HEK293 (cell line): Measurements from ENCODE around the gene AMOTL1.

Experiments
- GLI4 ChIP-seq: fragments of 450-650 bp; formaldehyde crosslinking; IDR thresholded peaks from 2 replicates; pipeline ENCODE4 v1.5.1; 2016; ENCODE audit warnings: missing biosample characterization, missing genetic modification characterization
- HOXA7 ChIP-seq: sonication (generic); formaldehyde crosslinking; IDR thresholded peaks from 2 replicates; pipeline ENCODE4 v1.8.1; 2022; ENCODE audit warnings: missing genetic modification reagents, borderline replicate concordance
- SP3 ChIP-seq: fragments of 450-650 bp; formaldehyde crosslinking; IDR thresholded peaks from 2 replicates; pipeline ENCODE4 v1.5.1; 2016; ENCODE audit warnings: missing biosample characterization, missing genetic modification characterization
- ZBTB48 ChIP-seq: fragments of 450-650 bp; formaldehyde crosslinking; IDR thresholded peaks from 2 replicates; pipeline ENCODE4 v1.5.1; 2016; ENCODE audit warnings: missing biosample characterization, missing genetic modification characterization
- ZNF366 ChIP-seq: fragments of 450-650 bp; formaldehyde crosslinking; conservative IDR thresholded peaks from 2 replicates; pipeline ENCODE4 v1.5.1; 2016; ENCODE audit warnings: missing biosample characterization, missing genetic modification characterization
- ZNF610 ChIP-seq: fragments of 450-650 bp; formaldehyde crosslinking; IDR thresholded peaks from 2 replicates; pipeline ENCODE4 v1.5.1; 2016; ENCODE audit warnings: missing biosample characterization, missing genetic modification characterization, borderline replicate concordance
- ZNF624 ChIP-seq: fragments of 450-650 bp; formaldehyde crosslinking; IDR thresholded peaks from 2 replicates; pipeline ENCODE4 v1.5.1; 2017; ENCODE audit warnings: missing biosample characterization, missing genetic modification characterization
- ZNF670 ChIP-seq: fragments of 450-650 bp; formaldehyde crosslinking; IDR thresholded peaks from 2 replicates; pipeline ENCODE4 v1.5.1; 2016; ENCODE audit warnings: missing biosample characterization, missing genetic modification characterization, low read depth
- TF ChIP-seq, protein P1 (sequence below): fragments of 450-650 bp; formaldehyde crosslinking; IDR thresholded peaks from 2 replicates; pipeline ENCODE4 v1.5.1; 2016; ENCODE audit warnings: missing biosample characterization, missing genetic modification characterization
- TF ChIP-seq, protein P2 (sequence below): fragments of 450-650 bp; formaldehyde crosslinking; IDR thresholded peaks from 2 replicates; pipeline ENCODE4 v1.5.1; 2016; ENCODE audit warnings: missing biosample characterization, missing genetic modification characterization
- TF ChIP-seq, protein P3 (sequence below): fragments of 450-650 bp; formaldehyde crosslinking; IDR thresholded peaks from 2 replicates; pipeline ENCODE4 v1.5.1; 2016; ENCODE audit warnings: missing biosample characterization, missing genetic modification characterization, low read depth
- TF ChIP-seq, protein P4 (sequence below): fragments of 450-650 bp; formaldehyde crosslinking; IDR thresholded peaks from 2 replicates; pipeline ENCODE4 v1.5.1; 2016; ENCODE audit warnings: missing biosample characterization, missing genetic modification characterization
- TF ChIP-seq, protein P5 (sequence below): fragments of 450-650 bp; formaldehyde crosslinking; IDR thresholded peaks from 2 replicates; pipeline ENCODE4 v1.5.1; 2016; ENCODE audit warnings: missing biosample characterization, missing genetic modification characterization
- TF ChIP-seq, protein P6 (sequence below): fragments of 450-650 bp; formaldehyde crosslinking; IDR thresholded peaks from 2 replicates; pipeline ENCODE4 v1.5.0; 2017; ENCODE audit warnings: missing biosample characterization, missing genetic modification characterization, borderline replicate concordance
- TF ChIP-seq, protein P7 (sequence below): fragments of 450-650 bp; IDR thresholded peaks from 2 replicates; pipeline ENCODE4 v1.5.1; 2018; ENCODE audit warnings: missing biosample characterization, missing genetic modification characterization
- TF ChIP-seq, protein P8 (sequence below): sonication (generic); formaldehyde crosslinking; IDR thresholded peaks from 2 replicates; pipeline ENCODE4 v1.8.1; 2022; ENCODE audit warnings: mild to moderate bottlenecking, moderate library complexity, missing genetic modification reagents
- TF ChIP-seq, protein P9 (sequence below): fragments of 450-650 bp; formaldehyde crosslinking; IDR thresholded peaks from 2 replicates; pipeline ENCODE4 v1.5.1; 2017; ENCODE audit warnings: missing biosample characterization, missing genetic modification characterization
- TF ChIP-seq, protein P10 (sequence below): fragments of 450-650 bp; formaldehyde crosslinking; IDR thresholded peaks from 2 replicates; pipeline ENCODE4 v1.5.1; 2016; ENCODE audit warnings: missing biosample characterization, missing genetic modification characterization

The AMOTL1 gene

DNA sequence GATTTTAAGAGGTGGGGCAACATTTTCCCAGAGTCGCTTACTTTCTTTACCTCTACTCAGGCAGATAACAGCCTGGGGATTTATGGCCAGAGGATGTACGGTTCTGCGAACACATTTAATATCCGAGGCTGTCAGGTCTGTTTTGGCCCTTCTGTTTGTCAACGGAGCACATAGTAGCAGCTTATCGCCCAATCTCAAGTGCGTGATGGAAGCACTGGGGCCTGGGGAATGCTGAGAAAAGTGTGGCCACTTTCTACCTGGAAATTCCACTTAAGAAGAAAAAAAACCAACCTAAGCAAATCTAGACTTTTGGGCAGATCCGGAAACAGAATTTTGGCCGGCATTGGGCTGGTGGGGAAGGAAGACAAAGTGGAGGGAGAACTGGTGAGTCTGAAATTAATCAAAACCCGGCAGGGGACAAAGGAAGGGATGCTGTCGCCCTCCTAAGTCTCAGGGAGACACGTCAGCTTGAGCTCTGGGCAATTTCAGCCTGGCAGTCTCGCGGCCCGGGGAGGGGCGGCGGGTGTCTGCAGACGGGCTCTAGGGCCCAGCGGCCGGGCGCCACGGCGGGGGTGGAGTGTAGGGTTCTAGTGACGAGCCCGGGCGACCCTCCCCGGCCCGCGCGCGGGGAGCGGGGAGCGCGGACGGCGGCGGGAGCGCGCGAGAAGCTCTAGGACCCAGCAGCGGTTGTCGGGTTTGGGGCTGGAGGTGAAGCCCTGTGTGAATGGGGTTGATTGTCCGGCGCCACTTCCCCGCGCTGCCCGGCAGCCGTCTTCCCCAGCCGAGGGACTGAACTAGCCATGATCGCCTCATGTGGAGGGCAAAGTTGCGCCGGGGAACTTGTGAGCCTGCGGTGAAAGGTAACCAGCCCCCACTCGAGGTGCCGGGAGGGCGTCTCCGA, at the start of gene AMOTL1 (continued):
- TF ChIP-seq ZNF366 (tag by site-specific recombination) (peak; percentile 82), ZNF624 (tag by site-specific recombination) (no peak), ZBTB48 (tag by site-specific recombination) (peak; percentile 91), ZNF610 (tag by site-specific recombination) (peak; percentile 67; the same call in 1 of the 2 replicates), ZNF670 (no peak), SP3 (tag by site-specific recombination) (peak; percentile 76), HOXA7 (CRISPR knock-in tag) (no peak), GLI4 (tag by site-specific recombination) (no peak)
- TF ChIP-seq, protein P1, sequence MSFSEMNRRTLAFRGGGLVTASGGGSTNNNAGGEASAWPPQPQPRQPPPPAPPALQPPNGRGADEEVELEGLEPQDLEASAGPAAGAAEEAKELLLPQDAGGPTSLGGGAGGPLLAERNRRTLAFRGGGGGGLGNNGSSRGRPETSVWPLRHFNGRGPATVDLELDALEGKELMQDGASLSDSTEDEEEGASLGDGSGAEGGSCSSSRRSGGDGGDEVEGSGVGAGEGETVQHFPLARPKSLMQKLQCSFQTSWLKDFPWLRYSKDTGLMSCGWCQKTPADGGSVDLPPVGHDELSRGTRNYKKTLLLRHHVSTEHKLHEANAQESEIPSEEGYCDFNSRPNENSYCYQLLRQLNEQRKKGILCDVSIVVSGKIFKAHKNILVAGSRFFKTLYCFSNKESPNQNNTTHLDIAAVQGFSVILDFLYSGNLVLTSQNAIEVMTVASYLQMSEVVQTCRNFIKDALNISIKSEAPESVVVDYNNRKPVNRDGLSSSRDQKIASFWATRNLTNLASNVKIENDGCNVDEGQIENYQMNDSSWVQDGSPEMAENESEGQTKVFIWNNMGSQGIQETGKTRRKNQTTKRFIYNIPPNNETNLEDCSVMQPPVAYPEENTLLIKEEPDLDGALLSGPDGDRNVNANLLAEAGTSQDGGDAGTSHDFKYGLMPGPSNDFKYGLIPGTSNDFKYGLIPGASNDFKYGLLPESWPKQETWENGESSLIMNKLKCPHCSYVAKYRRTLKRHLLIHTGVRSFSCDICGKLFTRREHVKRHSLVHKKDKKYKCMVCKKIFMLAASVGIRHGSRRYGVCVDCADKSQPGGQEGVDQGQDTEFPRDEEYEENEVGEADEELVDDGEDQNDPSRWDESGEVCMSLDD (tag by site-specific recombination), result peak; percentile 32; the same call in 1 of the 2 replicates
- TF ChIP-seq, protein P2, sequence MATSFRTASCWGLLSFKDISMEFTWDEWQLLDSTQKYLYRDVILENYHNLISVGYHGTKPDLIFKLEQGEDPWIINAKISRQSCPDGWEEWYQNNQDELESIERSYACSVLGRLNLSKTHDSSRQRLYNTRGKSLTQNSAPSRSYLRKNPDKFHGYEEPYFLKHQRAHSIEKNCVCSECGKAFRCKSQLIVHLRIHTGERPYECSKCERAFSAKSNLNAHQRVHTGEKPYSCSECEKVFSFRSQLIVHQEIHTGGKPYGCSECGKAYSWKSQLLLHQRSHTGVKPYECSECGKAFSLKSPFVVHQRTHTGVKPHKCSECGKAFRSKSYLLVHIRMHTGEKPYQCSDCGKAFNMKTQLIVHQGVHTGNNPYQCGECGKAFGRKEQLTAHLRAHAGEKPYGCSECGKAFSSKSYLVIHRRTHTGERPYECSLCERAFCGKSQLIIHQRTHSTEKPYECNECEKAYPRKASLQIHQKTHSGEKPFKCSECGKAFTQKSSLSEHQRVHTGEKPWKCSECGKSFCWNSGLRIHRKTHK (tag by site-specific recombination), result no peak
- TF ChIP-seq, protein P3, sequence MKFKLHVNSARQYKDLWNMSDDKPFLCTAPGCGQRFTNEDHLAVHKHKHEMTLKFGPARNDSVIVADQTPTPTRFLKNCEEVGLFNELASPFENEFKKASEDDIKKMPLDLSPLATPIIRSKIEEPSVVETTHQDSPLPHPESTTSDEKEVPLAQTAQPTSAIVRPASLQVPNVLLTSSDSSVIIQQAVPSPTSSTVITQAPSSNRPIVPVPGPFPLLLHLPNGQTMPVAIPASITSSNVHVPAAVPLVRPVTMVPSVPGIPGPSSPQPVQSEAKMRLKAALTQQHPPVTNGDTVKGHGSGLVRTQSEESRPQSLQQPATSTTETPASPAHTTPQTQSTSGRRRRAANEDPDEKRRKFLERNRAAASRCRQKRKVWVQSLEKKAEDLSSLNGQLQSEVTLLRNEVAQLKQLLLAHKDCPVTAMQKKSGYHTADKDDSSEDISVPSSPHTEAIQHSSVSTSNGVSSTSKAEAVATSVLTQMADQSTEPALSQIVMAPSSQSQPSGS (tag by site-specific recombination), result peak; percentile 66; the same call in 1 of the 2 replicates
- TF ChIP-seq, protein P4, sequence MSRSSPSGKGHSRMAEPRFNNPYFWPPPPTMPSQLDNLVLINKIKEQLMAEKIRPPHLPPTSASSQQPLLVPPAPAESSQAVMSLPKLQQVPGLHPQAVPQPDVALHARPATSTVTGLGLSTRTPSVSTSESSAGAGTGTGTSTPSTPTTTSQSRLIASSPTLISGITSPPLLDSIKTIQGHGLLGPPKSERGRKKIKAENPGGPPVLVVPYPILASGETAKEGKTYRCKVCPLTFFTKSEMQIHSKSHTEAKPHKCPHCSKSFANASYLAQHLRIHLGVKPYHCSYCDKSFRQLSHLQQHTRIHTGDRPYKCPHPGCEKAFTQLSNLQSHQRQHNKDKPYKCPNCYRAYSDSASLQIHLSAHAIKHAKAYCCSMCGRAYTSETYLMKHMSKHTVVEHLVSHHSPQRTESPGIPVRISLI (tag by site-specific recombination), result no peak
- TF ChIP-seq, protein P5, sequence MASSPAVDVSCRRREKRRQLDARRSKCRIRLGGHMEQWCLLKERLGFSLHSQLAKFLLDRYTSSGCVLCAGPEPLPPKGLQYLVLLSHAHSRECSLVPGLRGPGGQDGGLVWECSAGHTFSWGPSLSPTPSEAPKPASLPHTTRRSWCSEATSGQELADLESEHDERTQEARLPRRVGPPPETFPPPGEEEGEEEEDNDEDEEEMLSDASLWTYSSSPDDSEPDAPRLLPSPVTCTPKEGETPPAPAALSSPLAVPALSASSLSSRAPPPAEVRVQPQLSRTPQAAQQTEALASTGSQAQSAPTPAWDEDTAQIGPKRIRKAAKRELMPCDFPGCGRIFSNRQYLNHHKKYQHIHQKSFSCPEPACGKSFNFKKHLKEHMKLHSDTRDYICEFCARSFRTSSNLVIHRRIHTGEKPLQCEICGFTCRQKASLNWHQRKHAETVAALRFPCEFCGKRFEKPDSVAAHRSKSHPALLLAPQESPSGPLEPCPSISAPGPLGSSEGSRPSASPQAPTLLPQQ (tag by site-specific recombination), result peak; percentile 90
- TF ChIP-seq, protein P6, sequence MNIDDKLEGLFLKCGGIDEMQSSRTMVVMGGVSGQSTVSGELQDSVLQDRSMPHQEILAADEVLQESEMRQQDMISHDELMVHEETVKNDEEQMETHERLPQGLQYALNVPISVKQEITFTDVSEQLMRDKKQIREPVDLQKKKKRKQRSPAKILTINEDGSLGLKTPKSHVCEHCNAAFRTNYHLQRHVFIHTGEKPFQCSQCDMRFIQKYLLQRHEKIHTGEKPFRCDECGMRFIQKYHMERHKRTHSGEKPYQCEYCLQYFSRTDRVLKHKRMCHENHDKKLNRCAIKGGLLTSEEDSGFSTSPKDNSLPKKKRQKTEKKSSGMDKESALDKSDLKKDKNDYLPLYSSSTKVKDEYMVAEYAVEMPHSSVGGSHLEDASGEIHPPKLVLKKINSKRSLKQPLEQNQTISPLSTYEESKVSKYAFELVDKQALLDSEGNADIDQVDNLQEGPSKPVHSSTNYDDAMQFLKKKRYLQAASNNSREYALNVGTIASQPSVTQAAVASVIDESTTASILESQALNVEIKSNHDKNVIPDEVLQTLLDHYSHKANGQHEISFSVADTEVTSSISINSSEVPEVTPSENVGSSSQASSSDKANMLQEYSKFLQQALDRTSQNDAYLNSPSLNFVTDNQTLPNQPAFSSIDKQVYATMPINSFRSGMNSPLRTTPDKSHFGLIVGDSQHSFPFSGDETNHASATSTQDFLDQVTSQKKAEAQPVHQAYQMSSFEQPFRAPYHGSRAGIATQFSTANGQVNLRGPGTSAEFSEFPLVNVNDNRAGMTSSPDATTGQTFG (tag by site-specific recombination), result no peak
- TF ChIP-seq, protein P7, sequence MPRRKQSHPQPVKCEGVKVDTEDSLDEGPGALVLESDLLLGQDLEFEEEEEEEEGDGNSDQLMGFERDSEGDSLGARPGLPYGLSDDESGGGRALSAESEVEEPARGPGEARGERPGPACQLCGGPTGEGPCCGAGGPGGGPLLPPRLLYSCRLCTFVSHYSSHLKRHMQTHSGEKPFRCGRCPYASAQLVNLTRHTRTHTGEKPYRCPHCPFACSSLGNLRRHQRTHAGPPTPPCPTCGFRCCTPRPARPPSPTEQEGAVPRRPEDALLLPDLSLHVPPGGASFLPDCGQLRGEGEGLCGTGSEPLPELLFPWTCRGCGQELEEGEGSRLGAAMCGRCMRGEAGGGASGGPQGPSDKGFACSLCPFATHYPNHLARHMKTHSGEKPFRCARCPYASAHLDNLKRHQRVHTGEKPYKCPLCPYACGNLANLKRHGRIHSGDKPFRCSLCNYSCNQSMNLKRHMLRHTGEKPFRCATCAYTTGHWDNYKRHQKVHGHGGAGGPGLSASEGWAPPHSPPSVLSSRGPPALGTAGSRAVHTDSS (tag by site-specific recombination), result no peak
- TF ChIP-seq, protein P8, sequence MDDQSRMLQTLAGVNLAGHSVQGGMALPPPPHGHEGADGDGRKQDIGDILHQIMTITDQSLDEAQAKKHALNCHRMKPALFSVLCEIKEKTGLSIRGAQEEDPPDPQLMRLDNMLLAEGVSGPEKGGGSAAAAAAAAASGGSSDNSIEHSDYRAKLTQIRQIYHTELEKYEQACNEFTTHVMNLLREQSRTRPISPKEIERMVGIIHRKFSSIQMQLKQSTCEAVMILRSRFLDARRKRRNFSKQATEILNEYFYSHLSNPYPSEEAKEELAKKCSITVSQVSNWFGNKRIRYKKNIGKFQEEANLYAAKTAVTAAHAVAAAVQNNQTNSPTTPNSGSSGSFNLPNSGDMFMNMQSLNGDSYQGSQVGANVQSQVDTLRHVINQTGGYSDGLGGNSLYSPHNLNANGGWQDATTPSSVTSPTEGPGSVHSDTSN (CRISPR knock-in tag), result peak; percentile 64; the same call in 1 of the 2 replicates
- TF ChIP-seq, protein P9, sequence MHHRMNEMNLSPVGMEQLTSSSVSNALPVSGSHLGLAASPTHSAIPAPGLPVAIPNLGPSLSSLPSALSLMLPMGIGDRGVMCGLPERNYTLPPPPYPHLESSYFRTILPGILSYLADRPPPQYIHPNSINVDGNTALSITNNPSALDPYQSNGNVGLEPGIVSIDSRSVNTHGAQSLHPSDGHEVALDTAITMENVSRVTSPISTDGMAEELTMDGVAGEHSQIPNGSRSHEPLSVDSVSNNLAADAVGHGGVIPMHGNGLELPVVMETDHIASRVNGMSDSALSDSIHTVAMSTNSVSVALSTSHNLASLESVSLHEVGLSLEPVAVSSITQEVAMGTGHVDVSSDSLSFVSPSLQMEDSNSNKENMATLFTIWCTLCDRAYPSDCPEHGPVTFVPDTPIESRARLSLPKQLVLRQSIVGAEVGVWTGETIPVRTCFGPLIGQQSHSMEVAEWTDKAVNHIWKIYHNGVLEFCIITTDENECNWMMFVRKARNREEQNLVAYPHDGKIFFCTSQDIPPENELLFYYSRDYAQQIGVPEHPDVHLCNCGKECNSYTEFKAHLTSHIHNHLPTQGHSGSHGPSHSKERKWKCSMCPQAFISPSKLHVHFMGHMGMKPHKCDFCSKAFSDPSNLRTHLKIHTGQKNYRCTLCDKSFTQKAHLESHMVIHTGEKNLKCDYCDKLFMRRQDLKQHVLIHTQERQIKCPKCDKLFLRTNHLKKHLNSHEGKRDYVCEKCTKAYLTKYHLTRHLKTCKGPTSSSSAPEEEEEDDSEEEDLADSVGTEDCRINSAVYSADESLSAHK (tag by site-specific recombination), result peak; percentile 80
- TF ChIP-seq, protein P10, sequence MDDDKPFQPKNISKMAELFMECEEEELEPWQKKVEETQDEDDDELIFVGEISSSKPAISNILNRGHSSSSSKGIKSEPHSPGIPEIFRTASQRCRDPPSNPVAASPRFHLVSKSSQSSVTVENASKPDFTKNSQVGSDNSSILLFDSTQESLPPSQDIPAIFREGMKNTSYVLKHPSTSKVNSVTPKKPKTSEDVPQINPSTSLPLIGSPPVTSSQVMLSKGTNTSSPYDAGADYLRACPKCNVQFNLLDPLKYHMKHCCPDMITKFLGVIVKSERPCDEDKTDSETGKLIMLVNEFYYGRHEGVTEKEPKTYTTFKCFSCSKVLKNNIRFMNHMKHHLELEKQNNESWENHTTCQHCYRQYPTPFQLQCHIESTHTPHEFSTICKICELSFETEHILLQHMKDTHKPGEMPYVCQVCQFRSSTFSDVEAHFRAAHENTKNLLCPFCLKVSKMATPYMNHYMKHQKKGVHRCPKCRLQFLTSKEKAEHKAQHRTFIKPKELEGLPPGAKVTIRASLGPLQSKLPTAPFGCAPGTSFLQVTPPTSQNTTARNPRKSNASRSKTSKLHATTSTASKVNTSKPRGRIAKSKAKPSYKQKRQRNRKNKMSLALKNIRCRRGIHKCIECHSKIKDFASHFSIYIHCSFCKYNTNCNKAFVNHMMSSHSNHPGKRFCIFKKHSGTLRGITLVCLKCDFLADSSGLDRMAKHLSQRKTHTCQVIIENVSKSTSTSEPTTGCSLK (tag by site-specific recombination), result no peak
